ENCODE data around the gene LNPEP. TPM values are rescaled to one million over a fixed set of nuclear protein-coding genes. Genes with fewer than 3 reads are reported as not detected.

Gene LNPEP
- total and polyA plus RNA-seq, 2 donors (not counting 1 experiment from before 2014, with no cell fraction given) = 10.5 to 92.9 TPM

GRCh38 chr5:96993760-96994159, 57.9 kb downstream of the LNPEP start:
- no peak overlapping the region for H2AFZ ChIP-seq (ENCODE audit: insufficient read depth, low read depth, low read length, poor library complexity, severe bottlenecking)
- DNase-seq (no peak), ATAC-seq (ENCODE audit: low read depth) (no peak)
- H3K4me1 Mint-ChIP-seq = no peaks in the 10 kb centered on the region
- peaks cover 7 to 75% of the 10 kb centered on the region in 2 experiments for H3K36me3 ChIP-seq (replicated peaks in 1 of 2; ENCODE audit: control extremely low read depth in 1 of 2, control insufficient read depth in 1 of 2, extremely low read depth in 1 of 2, insufficient read depth in 2 of 2, low read length in 1 of 2)
- no peaks in the 10 kb centered on the region for H3K9me3 Mint-ChIP-seq (ENCODE audit: insufficient read depth)
- no peaks in the 10 kb centered on the region for H3K27me3 Mint-ChIP-seq
- no peaks in the 10 kb centered on the region for H4K20me1 ChIP-seq (ENCODE audit: control insufficient read depth, insufficient read depth, low read length, poor library complexity, severe bottlenecking)
- intact Hi-C loops (cut with micrococcal nuclease) = loop anchor here (1.0 kb wide), 1 partner anchor 151 kb away; no protein-coding TSS in a partner anchor
- H3K4me3 ChIP-seq (ENCODE audit: control extremely low read depth in 1 of 5, extremely low read depth in 1 of 5, insufficient read depth in 1 of 5, low read depth in 2 of 5, low read length in 4 of 5) = no peak overlapping the region
- H3K27ac ChIP-seq (ENCODE audit: low read length in 2 of 2) = no peak overlapping the region
- no peak overlapping the region for H3K4me3 Mint-ChIP-seq
- H3K4me2 ChIP-seq (replicated peaks; ENCODE audit: low read depth, low read length, poor library complexity, severe bottlenecking) = no peak overlapping the region
- H3K9me3 ChIP-seq (ENCODE audit: control extremely low read depth in 1 of 3, control insufficient read depth in 2 of 3, insufficient read depth in 1 of 3, low read length in 2 of 3) = no peaks in the 10 kb centered on the region
- peak overlapping the region; percentile 11 for H3K27ac Mint-ChIP-seq
- TF ChIP-seq CTCF (IDR thresholded peaks at IDR 0.05) (no peak), EZH2 (IDR thresholded peaks at IDR 0.05; ENCODE audit: borderline replicate concordance, insufficient read depth, low read depth, low read length, poor library complexity, severe bottlenecking) (no peak)
- ChIA-PET CTCF (interaction anchor here (0.7 to 2.1 kb wide), 4 partner anchors 32 to 171 kb away, joined by 3 to 10 read pairs (median 6); no protein-coding TSS in a partner anchor), POLR2A (interaction anchor here (0.7 kb wide), 1 partner anchor 19 kb away, joined by 3 read pairs; no protein-coding TSS in a partner anchor)
- no peaks in the 10 kb centered on the region for H3K4me1 ChIP-seq (ENCODE audit: control insufficient read depth in 2 of 2, insufficient read depth in 2 of 2, low read length in 2 of 2)
- H3K79me2 ChIP-seq (ENCODE audit: control insufficient read depth, insufficient read depth, low read length) = peaks cover 23% of the 10 kb centered on the region
- no peaks in the 10 kb centered on the region for H3K27me3 ChIP-seq (replicated peaks in 1 of 4; ENCODE audit: control extremely low read depth in 1 of 4, control insufficient read depth in 3 of 4, insufficient read depth in 4 of 4, low read length in 3 of 4)
- H3K9ac ChIP-seq (ENCODE audit: low read length) = no peak overlapping the region
- WGBS (ENCODE audit: insufficient coverage) = 100% methylated on average over 2 of the region's 2 CpGs

GRCh38 chr5:96994493-96994892, 58.6 kb downstream of the LNPEP start:
- DNase-seq (no peak), ATAC-seq (ENCODE audit: low read depth) (no peak)
- no peaks in the 10 kb centered on the region for H3K9me3 Mint-ChIP-seq (ENCODE audit: insufficient read depth)
- Histone ChIP-seq H3K4me3 (ENCODE audit: control extremely low read depth in 1 of 5, extremely low read depth in 1 of 5, insufficient read depth in 1 of 5, low read depth in 2 of 5, low read length in 4 of 5) (no peak overlapping the region), H2AFZ (ENCODE audit: insufficient read depth, low read depth, low read length, poor library complexity, severe bottlenecking) (no peak overlapping the region), H3K27me3 (replicated peaks in 1 of 4; ENCODE audit: control extremely low read depth in 1 of 4, control insufficient read depth in 3 of 4, insufficient read depth in 4 of 4, low read length in 3 of 4) (no peaks in the 10 kb centered on the region), H4K20me1 (ENCODE audit: control insufficient read depth, insufficient read depth, low read length, poor library complexity, severe bottlenecking) (no peaks in the 10 kb centered on the region), H3K79me2 (ENCODE audit: control insufficient read depth, insufficient read depth, low read length) (peaks cover 21% of the 10 kb centered on the region), H3K9ac (ENCODE audit: low read length) (no peak overlapping the region), H3K36me3 (replicated peaks in 1 of 2; ENCODE audit: control extremely low read depth in 1 of 2, control insufficient read depth in 1 of 2, extremely low read depth in 1 of 2, insufficient read depth in 2 of 2, low read length in 1 of 2) (peaks cover 10 to 79% of the 10 kb centered on the region in 2 experiments), H3K4me2 (replicated peaks; ENCODE audit: low read depth, low read length, poor library complexity, severe bottlenecking) (no peak overlapping the region), H3K4me1 (ENCODE audit: control insufficient read depth in 2 of 2, insufficient read depth in 2 of 2, low read length in 2 of 2) (no peaks in the 10 kb centered on the region), H3K27ac (ENCODE audit: low read length in 2 of 2) (no peak overlapping the region), H3K9me3 (ENCODE audit: control extremely low read depth in 1 of 3, control insufficient read depth in 2 of 3, insufficient read depth in 1 of 3, low read length in 2 of 3) (no peaks in the 10 kb centered on the region)
- no peak overlapping the region for H3K27ac Mint-ChIP-seq
- TF ChIP-seq EZH2 (IDR thresholded peaks at IDR 0.05; ENCODE audit: borderline replicate concordance, insufficient read depth, low read depth, low read length, poor library complexity, severe bottlenecking) (no peak), CTCF (IDR thresholded peaks at IDR 0.05) (no peak)
- WGBS (ENCODE audit: insufficient coverage) = 100% methylated on average over 1 of the region's 3 CpGs
- H3K4me1 Mint-ChIP-seq = peaks cover 2% of the 10 kb centered on the region
- POLR2A ChIA-PET = interaction anchor here (1.0 kb wide), 1 partner anchor 59 kb away, joined by 5 read pairs; the partner anchor contains the start of gene LNPEP
- no peak overlapping the region for H3K4me3 Mint-ChIP-seq
- H3K27me3 Mint-ChIP-seq = no peaks in the 10 kb centered on the region
- intact Hi-C loops (cut with micrococcal nuclease) = loop anchor here (1.0 kb wide), 1 partner anchor 150 kb away; no protein-coding TSS in a partner anchor
- CTCF ChIA-PET = interaction anchor here (0.5 to 1.5 kb wide), 5 partner anchors 33 to 170 kb away, joined by 3 to 6 read pairs (median 5); no protein-coding TSS in a partner anchor

All from B cell (primary cell).